G401.6 (cell line): ENCODE measurements around the gene WT1.

Source experiments
- FAIRE-seq: peaks from 2 replicates; lab custom pipeline; 2012; peaks lifted over from hg19 to GRCh38; lab: Jason Lieb, UNC

WT1 gene

GRCh38 chr11:32421992-32422391 lies 13.3 kb downstream of the WT1 start:
- FAIRE-seq: no peak

- FAIRE-seq: no peak
Observed at GRCh38 chr11:32420937-32421901, 14.1 kb downstream of the WT1 start.

GRCh38 chr11:32420139-32420538 lies 15.2 kb downstream of the WT1 start:
- no peak for FAIRE-seq

GRCh38 chr11:32418836-32419235 lies 16.5 kb downstream of the WT1 start:
- FAIRE-seq: no peak

- FAIRE-seq: no peak
Observed at GRCh38 chr11:32417806-32418205, 17.5 kb downstream of the WT1 start.

GRCh38 chr11:32416301-32416700 lies 19.0 kb downstream of the WT1 start:
- FAIRE-seq: no peak

GRCh38 chr11:32414925-32415324 lies 20.4 kb downstream of the WT1 start:
- FAIRE-seq: no peak

GRCh38 chr11:32411942-32412615 lies 23.3 kb downstream of the WT1 start:
- FAIRE-seq: no peak

- FAIRE-seq: no peak
Observed at GRCh38 chr11:32405592-32405991, 29.7 kb downstream of the WT1 start.

GRCh38 chr11:32402836-32403235 lies 32.5 kb downstream of the WT1 start:
- FAIRE-seq: no peak

GRCh38 chr11:32400670-32401369 lies 34.5 kb downstream of the WT1 start:
- FAIRE-seq: no peak

GRCh38 chr11:32400196-32400595 lies 35.1 kb downstream of the WT1 start:
- no peak for FAIRE-seq

- no peak for FAIRE-seq
Observed at GRCh38 chr11:32396991-32397390, 38.3 kb downstream of the WT1 start.

GRCh38 chr11:32396331-32396730 lies 39.0 kb downstream of the WT1 start:
- FAIRE-seq: no peak

GRCh38 chr11:32395127-32395526 lies 40.2 kb downstream of the WT1 start:
- no peak for FAIRE-seq

- FAIRE-seq: no peak
Observed at GRCh38 chr11:32392840-32393239, 42.5 kb downstream of the WT1 start.

GRCh38 chr11:32391956-32392553 lies 43.3 kb downstream of the WT1 start:
- FAIRE-seq: no peak

- FAIRE-seq: no peak
Observed at GRCh38 chr11:32391479-32391878, 43.9 kb downstream of the WT1 start.

GRCh38 chr11:32390712-32391111 lies 44.6 kb downstream of the WT1 start:
- no peak for FAIRE-seq

- no peak for FAIRE-seq
Observed at GRCh38 chr11:32388871-32389770, 46.2 kb downstream of the WT1 start.

GRCh38 chr11:32388365-32388764 lies 47.0 kb downstream of the WT1 start:
- no peak for FAIRE-seq
